ENCODE results near the gene KDM4B. TPM values are rescaled to one million over a fixed set of nuclear protein-coding genes. Genes with fewer than 3 reads are reported as not detected.

Gene KDM4B
- total RNA-seq, 1 donor: 22.1 TPM

GRCh38 chr19:4957981-4958380, 10.9 kb upstream of the KDM4B start:
- H3K9me3 ChIP-seq (ENCODE audit: low read depth, low read length): no peaks in the 10 kb centered on the region
- H3K4me1 ChIP-seq (ENCODE audit: insufficient read depth, low read length): no peaks in the 10 kb centered on the region
- no peaks in the 10 kb centered on the region for H3K27me3 ChIP-seq (ENCODE audit: insufficient read depth, low read length)
- no peak overlapping the region for H3K4me2 ChIP-seq (ENCODE audit: insufficient read depth, low read length)
- peak; percentile 22 for DNase-seq (ENCODE audit: insufficient read length, low spot score, missing footprints)
- H3K4me3 ChIP-seq (ENCODE audit: insufficient read depth, low read length): no peak overlapping the region
- no peak overlapping the region for H2AFZ ChIP-seq (ENCODE audit: low read length)
- H4K20me1 ChIP-seq (ENCODE audit: insufficient read depth, low read length): peaks cover 3% of the 10 kb centered on the region
- H3K27ac ChIP-seq (ENCODE audit: low read depth, low read length): no peak overlapping the region
- peaks cover 51% of the 10 kb centered on the region for H3K36me3 ChIP-seq (ENCODE audit: insufficient read depth, low read length)
- H3K79me2 ChIP-seq (ENCODE audit: insufficient read depth, low read length): no peaks in the 10 kb centered on the region
- no peak for TF ChIP-seq CTCF (IDR thresholded peaks at IDR 0.05; ENCODE audit: extremely low read depth, low read depth, low read length)

GRCh38 chr19:4962085-4962619, 6.8 kb upstream of the KDM4B start:
- Histone ChIP-seq H3K4me2 (ENCODE audit: insufficient read depth, low read length) (no peak overlapping the region), H4K20me1 (ENCODE audit: insufficient read depth, low read length) (peaks cover 3% of the 10 kb centered on the region), H3K27ac (ENCODE audit: low read depth, low read length) (no peak overlapping the region), H3K4me1 (ENCODE audit: insufficient read depth, low read length) (no peaks in the 10 kb centered on the region), H3K9me3 (ENCODE audit: low read depth, low read length) (no peaks in the 10 kb centered on the region), H3K36me3 (ENCODE audit: insufficient read depth, low read length) (peaks cover 27% of the 10 kb centered on the region), H2AFZ (ENCODE audit: low read length) (no peak overlapping the region), H3K4me3 (ENCODE audit: insufficient read depth, low read length) (no peak overlapping the region), H3K27me3 (ENCODE audit: insufficient read depth, low read length) (no peaks in the 10 kb centered on the region), H3K79me2 (ENCODE audit: insufficient read depth, low read length) (no peaks in the 10 kb centered on the region)
- no peak for TF ChIP-seq CTCF (IDR thresholded peaks at IDR 0.05; ENCODE audit: extremely low read depth, low read depth, low read length)
- DNase-seq (ENCODE audit: insufficient read length, low spot score, missing footprints): peak; percentile 49

GRCh38 chr19:4965061-4965460, 3.9 kb upstream of the KDM4B start:
- H3K4me2 ChIP-seq (ENCODE audit: insufficient read depth, low read length): no peak overlapping the region
- H3K36me3 ChIP-seq (ENCODE audit: insufficient read depth, low read length): peaks cover 20% of the 10 kb centered on the region
- H4K20me1 ChIP-seq (ENCODE audit: insufficient read depth, low read length): peaks cover 8% of the 10 kb centered on the region
- no peaks in the 10 kb centered on the region for H3K9me3 ChIP-seq (ENCODE audit: low read depth, low read length)
- H3K27ac ChIP-seq (ENCODE audit: low read depth, low read length): no peak overlapping the region
- peaks cover 7% of the 10 kb centered on the region for H3K79me2 ChIP-seq (ENCODE audit: insufficient read depth, low read length)
- peaks cover 14% of the 10 kb centered on the region for H3K4me1 ChIP-seq (ENCODE audit: insufficient read depth, low read length)
- TF ChIP-seq CTCF (IDR thresholded peaks at IDR 0.05; ENCODE audit: extremely low read depth, low read depth, low read length): no peak
- no peak overlapping the region for H3K4me3 ChIP-seq (ENCODE audit: insufficient read depth, low read length)
- no peak overlapping the region for H2AFZ ChIP-seq (ENCODE audit: low read length)
- DNase-seq (ENCODE audit: insufficient read length, low spot score, missing footprints): no peak
- no peaks in the 10 kb centered on the region for H3K27me3 ChIP-seq (ENCODE audit: insufficient read depth, low read length)

- Histone ChIP-seq H4K20me1 (ENCODE audit: insufficient read depth, low read length) (peaks cover 23% of the 10 kb centered on the region), H3K9me3 (ENCODE audit: low read depth, low read length) (no peaks in the 10 kb centered on the region), H2AFZ (ENCODE audit: low read length) (no peak overlapping the region), H3K27ac (ENCODE audit: low read depth, low read length) (peak overlapping the region; percentile 3), H3K4me1 (ENCODE audit: insufficient read depth, low read length) (peaks cover 29% of the 10 kb centered on the region), H3K4me3 (ENCODE audit: insufficient read depth, low read length) (no peak overlapping the region), H3K4me2 (ENCODE audit: insufficient read depth, low read length) (no peak overlapping the region), H3K79me2 (ENCODE audit: insufficient read depth, low read length) (peaks cover 22% of the 10 kb centered on the region), H3K36me3 (ENCODE audit: insufficient read depth, low read length) (peaks cover 16% of the 10 kb centered on the region), H3K27me3 (ENCODE audit: insufficient read depth, low read length) (no peaks in the 10 kb centered on the region)
- DNase-seq (ENCODE audit: insufficient read length, low spot score, missing footprints): no peak
- no peak for TF ChIP-seq CTCF (IDR thresholded peaks at IDR 0.05; ENCODE audit: extremely low read depth, low read depth, low read length)
These were observed 2.3 kb upstream of the KDM4B start for GRCh38 chr19:4966591-4966990.
